ENCODE results near the gene PPP1R16B. TPM values are rescaled to one million over a fixed set of nuclear protein-coding genes. Genes with fewer than 3 reads are reported as not detected.

The PPP1R16B gene
- total RNA-seq, 1 donor from 2014 or later: 5.3 TPM

DNA sequence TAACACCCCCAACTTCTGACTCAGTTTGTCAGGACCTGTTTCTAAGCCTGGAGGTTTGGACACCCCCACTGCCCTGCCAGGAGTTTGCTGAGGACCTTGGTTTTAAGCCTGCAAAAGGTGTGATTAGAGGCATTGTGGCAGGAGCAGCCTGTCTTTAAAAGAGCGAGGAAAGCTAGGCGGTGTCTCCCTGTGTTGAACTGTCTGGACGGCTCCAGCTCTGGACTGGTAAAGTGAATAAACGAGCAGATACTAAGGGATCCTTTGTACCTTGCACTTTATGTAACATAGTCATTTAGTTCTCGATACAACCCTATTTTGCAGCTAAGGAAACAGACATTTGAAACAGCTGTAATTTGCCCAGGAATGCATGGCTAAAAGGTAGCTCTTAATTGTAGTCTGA, 135.1 kb downstream of the PPP1R16B start:
- H3K9me3 Mint-ChIP-seq (ENCODE audit: unreplicated experiment): peaks cover 2% of the 10 kb centered on the region
- H3K4me1 Mint-ChIP-seq (ENCODE audit: low read depth, unreplicated experiment): no peaks in the 10 kb centered on the region
- DNase-seq: no peak
- H3K36me3 Mint-ChIP-seq (ENCODE audit: unreplicated experiment): no peaks in the 10 kb centered on the region
- H3K27me3 Mint-ChIP-seq (ENCODE audit: unreplicated experiment): no peaks in the 10 kb centered on the region
- H3K4me3 Mint-ChIP-seq (ENCODE audit: unreplicated experiment): no peak overlapping the region
- TF ChIP-seq, protein P1, sequence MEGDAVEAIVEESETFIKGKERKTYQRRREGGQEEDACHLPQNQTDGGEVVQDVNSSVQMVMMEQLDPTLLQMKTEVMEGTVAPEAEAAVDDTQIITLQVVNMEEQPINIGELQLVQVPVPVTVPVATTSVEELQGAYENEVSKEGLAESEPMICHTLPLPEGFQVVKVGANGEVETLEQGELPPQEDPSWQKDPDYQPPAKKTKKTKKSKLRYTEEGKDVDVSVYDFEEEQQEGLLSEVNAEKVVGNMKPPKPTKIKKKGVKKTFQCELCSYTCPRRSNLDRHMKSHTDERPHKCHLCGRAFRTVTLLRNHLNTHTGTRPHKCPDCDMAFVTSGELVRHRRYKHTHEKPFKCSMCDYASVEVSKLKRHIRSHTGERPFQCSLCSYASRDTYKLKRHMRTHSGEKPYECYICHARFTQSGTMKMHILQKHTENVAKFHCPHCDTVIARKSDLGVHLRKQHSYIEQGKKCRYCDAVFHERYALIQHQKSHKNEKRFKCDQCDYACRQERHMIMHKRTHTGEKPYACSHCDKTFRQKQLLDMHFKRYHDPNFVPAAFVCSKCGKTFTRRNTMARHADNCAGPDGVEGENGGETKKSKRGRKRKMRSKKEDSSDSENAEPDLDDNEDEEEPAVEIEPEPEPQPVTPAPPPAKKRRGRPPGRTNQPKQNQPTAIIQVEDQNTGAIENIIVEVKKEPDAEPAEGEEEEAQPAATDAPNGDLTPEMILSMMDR (IDR thresholded peaks at IDR 0.05; ENCODE audit: partially characterized antibody, unreplicated experiment): no peak
- H3K27ac Mint-ChIP-seq (ENCODE audit: unreplicated experiment): no peak overlapping the region

DNA sequence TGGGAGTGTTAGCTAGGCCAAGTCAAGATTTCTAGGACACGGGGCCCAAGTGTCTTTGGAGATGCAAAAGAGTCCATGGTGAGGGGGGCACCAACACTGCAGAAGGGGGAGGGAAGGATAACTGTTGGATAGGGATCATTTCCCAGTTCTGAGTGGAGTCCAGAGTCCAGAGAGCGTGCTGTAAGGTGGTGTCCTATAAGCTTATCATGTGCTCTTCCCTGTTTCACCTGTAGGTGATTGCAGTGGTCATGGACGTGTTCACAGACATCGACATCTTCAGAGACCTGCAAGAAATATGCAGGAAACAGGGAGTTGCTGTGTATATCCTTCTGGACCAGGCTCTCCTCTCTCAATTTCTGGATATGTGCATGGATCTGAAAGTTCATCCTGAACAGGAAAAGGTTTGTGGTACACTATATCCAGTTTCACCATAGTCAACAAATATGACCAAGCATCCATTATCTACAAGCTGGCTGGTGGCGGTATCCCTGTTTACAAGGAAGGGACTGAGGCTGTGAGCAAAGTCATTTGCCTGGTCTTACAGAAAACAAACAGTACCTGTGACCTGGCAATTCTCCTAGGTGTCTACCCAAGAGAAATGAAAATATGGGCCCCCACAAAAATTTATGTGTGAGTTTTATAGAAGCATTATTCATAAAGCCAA, 136.4 kb downstream of the PPP1R16B start:
- H3K36me3 Mint-ChIP-seq (ENCODE audit: unreplicated experiment): no peaks in the 10 kb centered on the region
- no peak overlapping the region for H3K27ac Mint-ChIP-seq (ENCODE audit: unreplicated experiment)
- peaks cover 2% of the 10 kb centered on the region for H3K9me3 Mint-ChIP-seq (ENCODE audit: unreplicated experiment)
- no peak for DNase-seq
- no peaks in the 10 kb centered on the region for H3K4me1 Mint-ChIP-seq (ENCODE audit: low read depth, unreplicated experiment)
- TF ChIP-seq, protein P1 (IDR thresholded peaks at IDR 0.05; ENCODE audit: partially characterized antibody, unreplicated experiment): peak; percentile 13
- H3K4me3 Mint-ChIP-seq (ENCODE audit: unreplicated experiment): no peak overlapping the region
- H3K27me3 Mint-ChIP-seq (ENCODE audit: unreplicated experiment): no peaks in the 10 kb centered on the region

DNA sequence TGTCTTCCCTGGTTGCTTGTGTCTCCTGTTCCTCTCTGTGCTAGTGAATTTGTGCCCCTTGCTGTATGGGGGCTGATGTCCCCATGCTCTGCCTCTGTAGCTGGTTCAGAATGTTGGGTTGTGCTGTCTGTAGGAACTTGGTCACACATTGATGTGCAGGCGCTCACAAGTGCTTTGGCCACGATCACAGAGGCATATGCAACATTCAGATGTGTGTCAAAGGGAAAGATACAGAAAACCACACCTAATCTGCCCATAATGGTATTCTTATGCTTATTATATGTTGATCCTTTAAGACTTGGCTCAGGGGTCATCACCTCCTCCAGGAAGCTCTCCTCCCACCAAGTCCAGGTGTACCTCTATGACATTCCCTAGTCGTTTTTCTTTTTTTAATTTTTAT, 139.5 kb downstream of the PPP1R16B start:
- H3K27me3 Mint-ChIP-seq (ENCODE audit: unreplicated experiment): no peaks in the 10 kb centered on the region
- H3K9me3 Mint-ChIP-seq (ENCODE audit: unreplicated experiment): no peaks in the 10 kb centered on the region
- H3K36me3 Mint-ChIP-seq (ENCODE audit: unreplicated experiment): no peaks in the 10 kb centered on the region
- TF ChIP-seq, protein P1 (IDR thresholded peaks at IDR 0.05; ENCODE audit: partially characterized antibody, unreplicated experiment): no peak
- H3K4me3 Mint-ChIP-seq (ENCODE audit: unreplicated experiment): no peak overlapping the region
- H3K4me1 Mint-ChIP-seq (ENCODE audit: low read depth, unreplicated experiment): no peaks in the 10 kb centered on the region
- no peak for DNase-seq
- no peak overlapping the region for H3K27ac Mint-ChIP-seq (ENCODE audit: unreplicated experiment)

DNA sequence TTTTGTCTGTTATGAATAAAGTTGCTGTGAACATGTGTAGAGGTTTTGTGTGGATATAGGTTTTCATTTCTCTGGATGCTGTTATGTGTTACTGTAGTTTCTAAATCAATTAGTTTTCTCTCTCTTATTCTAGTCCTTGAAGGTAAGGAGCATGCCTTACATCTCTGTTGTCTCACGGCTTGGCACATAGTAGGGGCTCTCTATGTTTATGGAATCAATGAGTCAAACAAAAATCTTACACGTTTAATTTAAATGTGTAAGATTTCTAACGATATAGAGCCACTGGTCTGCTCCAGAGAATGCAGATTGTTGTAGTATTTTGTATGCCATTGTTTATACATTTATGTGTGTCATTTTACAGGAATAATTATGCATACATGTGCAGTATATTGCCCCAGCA, 141.3 kb downstream of the PPP1R16B start:
- H3K27ac Mint-ChIP-seq (ENCODE audit: unreplicated experiment): no peak overlapping the region
- H3K4me1 Mint-ChIP-seq (ENCODE audit: low read depth, unreplicated experiment): no peaks in the 10 kb centered on the region
- no peaks in the 10 kb centered on the region for H3K9me3 Mint-ChIP-seq (ENCODE audit: unreplicated experiment)
- no peaks in the 10 kb centered on the region for H3K36me3 Mint-ChIP-seq (ENCODE audit: unreplicated experiment)
- TF ChIP-seq, protein P1 (IDR thresholded peaks at IDR 0.05; ENCODE audit: partially characterized antibody, unreplicated experiment): no peak
- no peak overlapping the region for H3K4me3 Mint-ChIP-seq (ENCODE audit: unreplicated experiment)
- no peaks in the 10 kb centered on the region for H3K27me3 Mint-ChIP-seq (ENCODE audit: unreplicated experiment)
- no peak for DNase-seq

DNA sequence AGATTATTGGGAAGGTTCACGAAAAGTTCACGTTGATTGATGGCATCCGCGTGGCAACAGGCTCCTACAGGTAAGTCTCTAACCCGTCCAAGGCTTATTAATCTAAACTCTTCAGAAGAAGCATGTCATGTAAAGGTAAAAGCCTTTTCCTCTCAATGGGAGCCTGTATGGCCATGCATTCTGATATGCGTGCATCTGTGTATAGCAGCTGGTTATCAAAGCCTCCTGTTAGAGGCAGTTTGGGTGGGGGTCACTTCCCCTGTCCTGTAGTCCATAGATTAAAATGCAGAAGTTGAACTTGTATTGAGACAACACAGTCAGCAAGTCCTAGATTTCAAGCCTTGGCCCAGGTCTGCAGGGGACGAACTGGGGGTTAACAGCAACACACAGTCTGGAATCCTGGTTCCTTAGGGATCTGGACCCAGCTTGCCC, 142.4 kb downstream of the PPP1R16B start:
- H3K9me3 Mint-ChIP-seq (ENCODE audit: unreplicated experiment): no peaks in the 10 kb centered on the region
- no peak for DNase-seq
- no peaks in the 10 kb centered on the region for H3K36me3 Mint-ChIP-seq (ENCODE audit: unreplicated experiment)
- no peaks in the 10 kb centered on the region for H3K27me3 Mint-ChIP-seq (ENCODE audit: unreplicated experiment)
- TF ChIP-seq, protein P1 (IDR thresholded peaks at IDR 0.05; ENCODE audit: partially characterized antibody, unreplicated experiment): no peak
- no peak overlapping the region for H3K27ac Mint-ChIP-seq (ENCODE audit: unreplicated experiment)
- H3K4me1 Mint-ChIP-seq (ENCODE audit: low read depth, unreplicated experiment): no peaks in the 10 kb centered on the region
- no peak overlapping the region for H3K4me3 Mint-ChIP-seq (ENCODE audit: unreplicated experiment)
